HG03460 (cell line): ENCODE measurements around the gene GALNT2.

Experiments used
- ATAC-seq: cut with Tn5 transposase; IDR thresholded peaks from one replicate; pipeline ENCODE4 v1.9.1; 2021; ENCODE audit not compliant: unreplicated experiment

GALNT2 gene

GRCh38 chr1:230127105-230128054, 60.3 kb downstream of the GALNT2 start:
- ATAC-seq, result no peak

GRCh38 chr1:230128569-230129285, 61.7 kb downstream of the GALNT2 start:
- ATAC-seq, result no peak

GRCh38 chr1:230129341-230129740, 62.3 kb downstream of the GALNT2 start:
- no peak for ATAC-seq

- ATAC-seq, result no peak
Measured at GRCh38 chr1:230130172-230130944, 63.3 kb downstream of the GALNT2 start.

GRCh38 chr1:230131457-230131856, 64.4 kb downstream of the GALNT2 start:
- ATAC-seq, result no peak

GRCh38 chr1:230132758-230133157, 65.7 kb downstream of the GALNT2 start:
- ATAC-seq, result no peak

- ATAC-seq, result no peak
Measured at GRCh38 chr1:230135726-230136125, 68.7 kb downstream of the GALNT2 start.

- ATAC-seq, result no peak
Measured at GRCh38 chr1:230136453-230137336, 69.7 kb downstream of the GALNT2 start.

- no peak for ATAC-seq
Measured at GRCh38 chr1:230137337-230137815, 70.3 kb downstream of the GALNT2 start.

GRCh38 chr1:230138561-230139239, 71.7 kb downstream of the GALNT2 start:
- no peak for ATAC-seq

GRCh38 chr1:230139315-230139714, 72.3 kb downstream of the GALNT2 start:
- no peak for ATAC-seq

- ATAC-seq, result no peak
Measured at GRCh38 chr1:230139741-230140140, 72.7 kb downstream of the GALNT2 start.

GRCh38 chr1:230140221-230141020, 73.4 kb downstream of the GALNT2 start:
- ATAC-seq, result no peak

- ATAC-seq, result no peak
Measured at GRCh38 chr1:230141021-230141648, 74.1 kb downstream of the GALNT2 start.

- no peak for ATAC-seq
Measured at GRCh38 chr1:230141797-230142607, 75.0 kb downstream of the GALNT2 start.

- no peak for ATAC-seq
Measured at GRCh38 chr1:230142608-230143210, 75.7 kb downstream of the GALNT2 start.

GRCh38 chr1:230143534-230143933, 76.5 kb downstream of the GALNT2 start:
- no peak for ATAC-seq
